PC-9 (cell line): ENCODE results near the gene EPHA1.

Source experiments
- CTCF ChIP-seq: fragments of 200-600 bp; sonication (generic); conservative IDR thresholded peaks from 2 replicates; pipeline ENCODE4 v1.6.1; 2017; ENCODE audit warnings: mixed run types, antibody characterized with exemption, mild to moderate bottlenecking, moderate library complexity
- EZH2 ChIP-seq: fragments of 200-600 bp; sonication (generic); IDR thresholded peaks from 2 replicates; pipeline ENCODE4 v1.8.0; 2017; ENCODE audit warnings: antibody characterized with exemption, low read depth

DNA sequence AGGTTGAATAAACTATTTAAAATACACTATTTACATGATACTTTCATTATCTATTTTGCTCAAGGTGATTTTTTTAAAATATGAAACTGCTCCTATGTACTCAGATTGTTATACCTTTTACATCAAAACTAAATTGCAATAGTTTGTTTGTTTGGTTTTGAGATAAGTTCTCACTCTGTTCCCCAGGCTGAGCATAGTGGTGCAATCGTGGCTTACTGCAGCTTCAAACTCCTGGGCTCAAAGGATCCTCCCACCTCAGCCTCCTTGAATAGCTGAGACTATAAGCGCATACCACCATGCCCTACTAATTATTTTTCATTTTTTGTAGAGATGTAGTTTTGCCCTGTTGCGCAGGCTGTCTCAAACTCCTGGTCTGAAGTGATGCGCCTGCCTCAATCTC, 47.3 kb upstream of the EPHA1 start:
- TF ChIP-seq CTCF (no peak), EZH2 (no peak)
